Subcutaneous adipose tissue (tissue), 4 donors: ENCODE data around the gene CRTAC1. TPM values are rescaled to one million over a fixed set of nuclear protein-coding genes. Genes with fewer than 3 reads are reported as not detected.

Experiments used
- total RNA-seq, 4 donors: library from RNA; depleted of rRNA; stranded (reverse); fragments of >200 nt; gene quantifications; one replicate each; pipeline ENCODE4 v1.1.0, GENCODE V29; 2016
- TF ChIP-seq, protein P1 (sequence below): fragments of 450-650 bp; IDR thresholded peaks from one replicate; pipeline ENCODE4 v1.5.1; 2016; ENCODE audit warnings: low read depth, mild to moderate bottlenecking, control low read depth, antibody characterized with exemption, moderate library complexity

Gene CRTAC1
- total RNA-seq, 4 donors from 2014 or later = 0.51 to 1.5 (median 0.72) TPM

DNA sequence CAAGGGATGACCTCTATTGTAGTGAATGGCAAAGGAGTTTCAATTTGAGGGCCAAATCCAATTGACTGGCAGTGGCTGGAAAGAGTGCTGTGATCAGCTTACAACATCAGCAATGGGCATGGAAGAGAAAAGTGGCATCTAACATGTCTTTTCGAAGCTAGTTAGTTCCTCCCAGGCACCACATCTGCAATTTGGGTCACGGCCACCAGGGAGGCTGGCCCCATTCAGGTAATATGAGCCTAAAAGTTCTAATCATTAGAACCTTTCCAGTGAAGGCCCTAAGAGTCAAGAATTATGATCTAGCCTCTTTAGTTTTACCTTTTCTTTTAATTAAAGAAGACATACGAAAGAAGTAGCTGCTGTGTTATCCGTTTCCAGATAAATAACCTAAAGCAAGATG is 17.3 kb downstream of the CRTAC1 start:
- TF ChIP-seq, protein P1, sequence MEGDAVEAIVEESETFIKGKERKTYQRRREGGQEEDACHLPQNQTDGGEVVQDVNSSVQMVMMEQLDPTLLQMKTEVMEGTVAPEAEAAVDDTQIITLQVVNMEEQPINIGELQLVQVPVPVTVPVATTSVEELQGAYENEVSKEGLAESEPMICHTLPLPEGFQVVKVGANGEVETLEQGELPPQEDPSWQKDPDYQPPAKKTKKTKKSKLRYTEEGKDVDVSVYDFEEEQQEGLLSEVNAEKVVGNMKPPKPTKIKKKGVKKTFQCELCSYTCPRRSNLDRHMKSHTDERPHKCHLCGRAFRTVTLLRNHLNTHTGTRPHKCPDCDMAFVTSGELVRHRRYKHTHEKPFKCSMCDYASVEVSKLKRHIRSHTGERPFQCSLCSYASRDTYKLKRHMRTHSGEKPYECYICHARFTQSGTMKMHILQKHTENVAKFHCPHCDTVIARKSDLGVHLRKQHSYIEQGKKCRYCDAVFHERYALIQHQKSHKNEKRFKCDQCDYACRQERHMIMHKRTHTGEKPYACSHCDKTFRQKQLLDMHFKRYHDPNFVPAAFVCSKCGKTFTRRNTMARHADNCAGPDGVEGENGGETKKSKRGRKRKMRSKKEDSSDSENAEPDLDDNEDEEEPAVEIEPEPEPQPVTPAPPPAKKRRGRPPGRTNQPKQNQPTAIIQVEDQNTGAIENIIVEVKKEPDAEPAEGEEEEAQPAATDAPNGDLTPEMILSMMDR = no peak

DNA sequence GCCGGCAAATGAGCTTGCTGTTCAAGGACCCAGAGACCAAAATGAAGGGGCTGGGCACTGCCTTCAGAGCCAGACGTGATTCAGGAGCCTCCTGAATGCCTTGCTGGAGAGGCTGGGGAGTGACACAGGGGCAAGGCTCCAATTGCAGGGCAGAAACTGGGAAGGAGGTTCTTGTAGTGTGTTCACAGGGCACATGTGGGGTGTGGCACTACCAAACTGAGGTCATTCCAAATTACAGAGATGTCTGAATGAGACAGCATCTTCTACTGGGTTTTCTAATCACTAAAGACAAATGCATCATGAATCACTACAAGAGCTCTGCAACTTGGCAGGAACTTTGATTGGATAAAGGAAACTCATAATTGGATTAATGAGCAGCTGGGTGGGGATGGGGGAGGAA is 17.8 kb downstream of the CRTAC1 start:
- TF ChIP-seq, protein P1 = no peak

DNA sequence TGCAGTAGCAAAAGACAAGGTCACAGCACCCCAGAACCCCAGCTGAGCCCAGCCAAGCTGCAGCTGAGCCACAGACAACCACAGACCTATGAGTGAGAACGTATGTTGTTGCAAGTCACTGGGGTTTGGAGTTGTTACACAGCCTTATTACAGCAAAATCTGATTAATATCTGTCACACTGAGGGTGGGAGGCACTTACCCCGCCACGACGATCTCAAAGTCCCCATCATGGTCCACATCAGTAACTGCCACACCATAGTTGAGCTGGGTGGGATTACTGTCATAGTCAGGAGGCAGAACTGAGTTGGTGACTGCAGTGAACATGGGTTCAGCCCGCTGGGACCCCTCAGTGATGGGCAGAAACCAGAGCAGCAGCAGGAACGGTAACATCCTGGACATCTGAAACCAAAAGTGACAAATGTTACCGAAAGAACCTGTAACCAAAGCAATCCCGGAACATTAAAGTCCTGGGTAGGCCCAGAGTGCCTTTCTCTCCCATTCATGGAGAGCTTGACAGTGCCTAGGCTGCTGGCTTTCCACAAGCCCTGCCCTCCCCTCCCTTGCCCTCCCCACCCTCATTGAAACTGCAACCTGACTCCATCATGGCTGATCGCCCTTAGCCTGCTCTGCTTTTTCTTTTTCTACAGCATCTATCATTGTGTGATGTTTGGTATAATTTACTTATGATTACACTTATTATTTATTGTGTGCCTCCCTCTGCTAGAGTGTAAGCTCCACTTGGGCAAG is 19.3 kb downstream of the CRTAC1 start:
- TF ChIP-seq, protein P1 = no peak

DNA sequence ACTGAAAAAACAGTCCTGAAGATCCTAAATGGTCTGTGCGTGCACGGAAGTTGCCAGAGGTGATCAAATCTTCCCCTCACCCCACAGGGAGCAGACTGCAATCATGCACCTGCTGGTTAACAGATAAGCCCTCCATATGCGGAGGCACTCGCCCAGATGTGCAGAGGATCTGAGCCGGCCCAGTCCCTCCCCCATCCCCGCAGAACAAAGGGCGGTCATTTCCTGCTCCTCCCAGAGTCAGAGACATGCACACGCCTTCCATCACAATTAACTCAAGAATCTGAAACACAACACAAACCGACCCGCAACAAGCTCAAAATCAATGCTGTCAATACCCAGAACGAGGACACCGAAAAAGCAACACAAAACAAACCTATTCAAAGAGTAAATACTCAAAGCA is 24.2 kb downstream of the CRTAC1 start:
- TF ChIP-seq, protein P1 = no peak

DNA sequence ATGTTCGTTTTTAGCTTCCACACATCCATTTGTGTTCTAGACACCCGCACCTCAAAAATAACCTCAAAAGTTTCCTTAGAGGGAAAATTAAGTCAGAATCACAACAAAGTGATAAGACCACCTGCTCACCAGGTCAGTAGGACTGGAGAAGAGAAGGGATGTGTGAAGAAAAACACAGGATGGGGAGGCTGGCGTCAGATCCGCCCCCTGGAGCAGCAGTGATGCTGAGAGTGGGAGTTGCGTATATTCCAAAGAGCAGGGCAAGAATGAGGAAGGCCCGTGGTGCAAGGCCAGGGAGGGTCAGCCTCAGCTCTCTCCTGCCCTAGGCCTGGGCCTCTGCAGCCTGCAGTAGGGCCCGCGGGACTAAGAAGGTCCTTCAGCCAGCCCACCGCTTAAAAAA is 28.7 kb downstream of the CRTAC1 start:
- TF ChIP-seq, protein P1 = no peak

DNA sequence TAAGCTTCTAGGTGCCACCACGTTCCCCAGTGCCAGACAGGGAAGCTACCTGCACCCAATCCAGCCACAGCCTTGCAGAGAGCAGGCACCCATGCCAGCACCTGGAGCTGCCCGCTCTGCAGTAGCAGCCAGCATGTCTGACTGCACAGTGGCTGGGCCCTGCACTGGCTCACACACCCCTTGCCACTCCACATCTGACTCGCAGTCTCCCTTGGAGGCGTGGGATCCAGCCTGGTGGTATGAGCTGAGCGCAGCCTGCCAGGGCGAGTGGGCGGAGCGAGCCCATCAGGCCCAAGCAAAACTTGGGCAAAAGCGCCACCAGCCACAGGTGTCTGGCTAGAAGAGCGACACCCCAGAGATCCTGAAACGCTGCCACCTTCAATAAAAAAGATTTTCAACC is 30.1 kb downstream of the CRTAC1 start:
- TF ChIP-seq, protein P1 = no peak

DNA sequence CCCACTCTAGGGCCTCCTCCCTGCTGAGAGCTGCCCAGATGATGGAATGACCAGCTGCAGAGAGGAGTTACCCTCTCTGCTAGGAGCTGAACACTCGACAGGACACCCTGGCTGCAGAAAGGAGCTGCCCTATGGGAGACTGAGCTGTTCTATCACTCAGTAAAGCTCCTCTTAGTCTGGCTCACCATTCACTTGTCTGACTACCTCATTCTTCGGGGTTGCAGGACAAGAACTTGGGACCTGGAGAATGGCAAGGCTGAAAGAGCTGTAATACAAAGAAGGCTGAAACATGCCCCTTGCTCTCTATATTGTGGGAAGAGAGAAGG is 30.5 kb downstream of the CRTAC1 start:
- TF ChIP-seq, protein P1 = no peak
